HG02870 (cell line): ENCODE data around the gene MCOLN1.
"Not testable (repeated sequence)": the region's sequence is repeated elsewhere in the genome, so short reads cannot be mapped to it uniquely, and the experiment has no call there.

Experiments used
- ATAC-seq: cut with Tn5 transposase; IDR thresholded peaks from one replicate; pipeline ENCODE4 v1.9.1; 2021; ENCODE audit warnings: mild to moderate bottlenecking, moderate library complexity; ENCODE audit not compliant: unreplicated experiment

MCOLN1 gene

DNA sequence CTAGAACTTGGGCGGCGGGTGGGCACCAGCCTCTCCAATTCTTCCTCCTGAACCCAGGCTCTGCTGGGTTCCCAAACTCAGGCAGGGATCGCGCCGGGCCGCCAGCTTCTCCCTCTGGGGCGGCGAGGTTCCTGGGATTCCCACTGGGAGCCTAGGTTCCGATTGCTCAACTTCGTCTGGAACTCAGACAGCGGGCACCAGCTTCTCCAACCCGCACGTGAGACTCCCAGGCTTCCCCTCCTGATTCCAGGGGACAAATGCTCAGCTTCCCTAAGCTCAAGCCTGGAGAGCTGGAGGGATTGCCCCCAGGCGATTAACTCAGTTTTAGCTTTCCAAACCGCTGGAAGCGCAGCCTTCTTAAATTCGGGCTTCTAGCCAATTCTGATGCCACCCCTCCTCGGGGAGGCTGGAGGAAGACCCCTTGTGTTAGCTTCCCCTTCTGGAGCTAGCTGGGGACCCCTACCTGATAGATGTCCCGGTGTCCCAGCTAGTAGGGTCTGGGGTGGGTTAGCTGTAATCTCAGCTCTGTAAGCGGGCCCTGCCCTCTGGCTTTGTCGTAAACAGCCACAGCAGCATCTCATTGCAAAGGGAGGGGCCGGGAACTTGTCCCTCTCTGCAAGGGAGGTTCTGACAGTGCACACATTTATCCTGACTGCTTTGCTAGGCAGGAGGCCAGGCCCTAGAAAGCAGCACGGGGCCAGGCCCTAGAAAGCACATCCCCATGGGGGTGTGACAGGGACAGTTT, 671 bp downstream of the MCOLN1 start:
- ATAC-seq, result no peak

DNA sequence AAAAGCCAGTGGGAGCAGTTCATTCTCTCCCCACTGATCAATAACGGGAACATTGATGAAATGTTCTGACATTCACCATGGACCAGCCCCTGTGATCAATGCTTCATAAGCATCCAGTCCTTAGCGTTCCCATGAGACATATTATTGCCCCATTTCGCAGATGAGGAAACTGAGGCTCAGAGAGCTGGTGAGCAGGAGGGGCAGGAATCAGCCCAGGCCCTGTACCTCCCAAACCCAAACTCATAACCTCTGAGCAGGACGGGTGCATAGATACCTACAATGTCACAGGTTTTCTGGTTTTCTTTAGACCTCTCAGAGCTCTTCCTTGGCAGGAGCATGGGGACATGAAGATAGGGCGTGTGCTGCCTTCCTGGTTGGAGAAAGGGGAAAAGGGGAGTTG, 2.1 kb downstream of the MCOLN1 start:
- ATAC-seq, result no peak

DNA sequence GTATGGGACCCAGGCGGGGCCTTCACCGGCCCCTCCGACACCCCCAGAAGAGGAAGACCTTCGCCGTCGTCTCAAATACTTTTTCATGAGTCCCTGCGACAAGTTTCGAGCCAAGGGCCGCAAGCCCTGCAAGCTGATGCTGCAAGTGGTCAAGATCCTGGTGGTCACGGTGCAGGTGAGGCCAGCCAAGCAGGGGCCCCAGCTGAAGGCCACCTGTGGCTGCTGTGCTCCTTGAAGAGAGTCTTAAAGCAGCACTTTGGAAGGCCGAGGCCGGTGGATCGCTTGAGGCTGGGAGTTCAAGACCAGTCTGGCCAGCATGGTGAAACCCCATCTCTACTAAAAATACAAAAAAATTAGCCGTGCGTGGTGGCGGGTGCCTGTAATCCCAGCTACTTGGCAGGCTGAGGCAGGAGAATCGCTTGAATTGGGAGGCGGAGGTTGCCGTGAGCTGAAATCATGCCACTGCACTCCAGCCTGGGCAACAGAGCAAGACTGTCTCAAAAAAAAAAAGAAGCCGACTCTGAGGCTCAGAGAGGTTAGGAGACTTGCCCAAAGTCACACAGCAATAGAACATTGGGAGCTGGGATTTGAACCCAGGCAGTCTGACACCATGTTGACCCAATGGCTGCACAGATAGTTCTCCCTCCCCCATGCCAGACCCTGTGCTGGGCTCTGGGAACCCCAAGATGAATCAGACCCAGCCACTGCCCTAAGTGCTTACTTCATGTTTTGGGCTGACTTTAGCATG, 2.7 kb downstream of the MCOLN1 start:
- no peak for ATAC-seq

- ATAC-seq, result no peak
Observed at GRCh38 chr19:7526059-7526929, 3.9 kb downstream of the MCOLN1 start.

DNA sequence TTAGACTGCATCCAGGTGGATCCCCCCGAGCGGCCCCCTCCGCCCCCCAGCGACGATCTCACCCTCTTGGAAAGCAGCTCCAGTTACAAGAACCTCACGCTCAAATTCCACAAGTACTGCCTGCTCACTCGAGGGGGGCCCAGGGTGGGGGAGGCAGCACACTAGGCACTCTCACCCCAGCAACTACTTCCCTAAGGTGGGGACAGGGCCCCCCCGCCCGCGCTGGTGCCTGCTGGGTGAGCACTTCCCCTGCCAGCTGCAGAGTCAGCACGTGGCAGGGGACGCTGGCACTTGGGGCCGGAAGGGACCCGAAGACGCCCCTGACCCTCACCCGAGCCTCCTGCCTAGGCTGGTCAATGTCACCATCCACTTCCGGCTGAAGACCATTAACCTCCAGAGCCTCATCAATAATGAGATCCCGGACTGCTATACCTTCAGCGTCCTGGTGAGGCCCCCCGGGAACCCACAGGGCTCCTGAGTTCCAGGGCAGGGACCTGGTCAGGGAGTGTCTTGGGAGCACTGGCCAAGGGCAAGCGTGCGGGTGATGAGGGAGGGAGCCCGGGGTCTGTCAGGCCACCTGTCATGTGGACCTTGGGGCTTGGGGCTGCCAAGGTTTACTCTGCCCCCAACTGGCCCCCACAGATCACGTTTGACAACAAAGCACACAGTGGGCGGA, 5.2 kb downstream of the MCOLN1 start:
- no peak for ATAC-seq

GRCh38 chr19:7528192-7528519, 5.7 kb downstream of the MCOLN1 start:
- ATAC-seq, result no peak

- no peak for ATAC-seq
Observed at GRCh38 chr19:7528522-7529245, 6.3 kb downstream of the MCOLN1 start.

- no peak for ATAC-seq
Observed at GRCh38 chr19:7529246-7529600, 6.8 kb downstream of the MCOLN1 start.

DNA sequence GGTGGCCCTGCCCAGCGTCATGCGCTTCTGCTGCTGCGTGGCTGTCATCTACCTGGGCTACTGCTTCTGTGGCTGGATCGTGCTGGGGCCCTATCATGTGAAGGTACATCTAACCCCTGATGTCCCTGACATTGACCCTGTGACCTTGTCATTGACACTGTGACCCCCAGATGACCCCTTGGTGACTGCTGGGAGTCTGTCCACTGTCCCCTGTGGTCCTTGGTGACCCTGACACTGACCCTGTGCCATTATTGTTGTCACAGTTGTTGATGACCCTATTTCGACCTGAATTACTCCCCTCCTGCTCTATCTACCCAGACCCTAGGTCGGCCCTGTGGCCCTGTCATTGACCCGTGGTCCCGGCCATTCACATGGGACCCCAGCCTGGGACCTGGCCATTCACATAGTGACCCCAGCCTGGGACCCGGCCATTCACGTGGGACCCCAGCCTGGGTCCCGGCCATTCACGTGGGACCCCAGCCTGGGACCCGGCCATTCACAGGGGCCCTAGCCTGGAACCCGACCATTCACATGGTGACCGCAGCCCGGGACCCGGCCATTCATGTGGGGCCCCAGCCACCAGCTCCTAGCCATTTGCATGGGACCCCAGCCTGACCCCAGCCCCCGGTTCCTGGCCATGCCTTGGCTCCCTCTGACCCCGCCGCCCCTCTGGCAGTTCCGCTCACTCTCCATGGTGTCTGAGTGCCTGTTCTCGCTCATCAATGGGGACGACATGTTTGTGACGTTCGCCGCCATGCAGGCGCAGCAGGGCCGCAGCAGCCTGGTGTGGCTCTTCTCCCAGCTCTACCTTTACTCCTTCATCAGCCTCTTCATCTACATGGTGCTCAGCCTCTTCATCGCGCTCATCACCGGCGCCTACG, 7.4 kb downstream of the MCOLN1 start:
- no peak for ATAC-seq

DNA sequence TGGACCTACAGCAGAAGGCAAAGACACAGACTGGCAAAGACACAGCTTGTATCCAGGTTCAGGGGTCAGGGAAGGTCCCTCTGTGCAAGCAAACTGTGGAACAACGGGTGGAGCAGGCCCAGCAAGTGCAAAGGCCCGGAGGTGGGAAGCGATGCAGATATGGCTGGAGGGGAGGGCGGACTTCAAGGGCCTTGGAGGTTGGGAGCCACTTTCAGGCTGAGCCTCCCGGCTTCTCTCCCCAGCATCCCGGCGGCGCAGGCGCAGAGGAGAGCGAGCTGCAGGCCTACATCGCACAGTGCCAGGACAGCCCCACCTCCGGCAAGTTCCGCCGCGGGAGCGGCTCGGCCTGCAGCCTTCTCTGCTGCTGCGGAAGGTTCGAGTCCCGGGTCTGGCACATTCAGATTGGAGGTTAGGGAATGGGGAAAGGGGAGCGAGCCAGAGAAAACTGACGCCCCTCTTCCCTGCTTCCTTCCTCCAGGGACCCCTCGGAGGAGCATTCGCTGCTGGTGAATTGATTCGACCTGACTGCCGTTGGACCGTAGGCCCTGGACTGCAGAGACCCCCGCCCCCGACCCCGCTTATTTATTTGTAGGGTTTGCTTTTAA, 11.0 kb downstream of the MCOLN1 start:
- ATAC-seq, result no peak

DNA sequence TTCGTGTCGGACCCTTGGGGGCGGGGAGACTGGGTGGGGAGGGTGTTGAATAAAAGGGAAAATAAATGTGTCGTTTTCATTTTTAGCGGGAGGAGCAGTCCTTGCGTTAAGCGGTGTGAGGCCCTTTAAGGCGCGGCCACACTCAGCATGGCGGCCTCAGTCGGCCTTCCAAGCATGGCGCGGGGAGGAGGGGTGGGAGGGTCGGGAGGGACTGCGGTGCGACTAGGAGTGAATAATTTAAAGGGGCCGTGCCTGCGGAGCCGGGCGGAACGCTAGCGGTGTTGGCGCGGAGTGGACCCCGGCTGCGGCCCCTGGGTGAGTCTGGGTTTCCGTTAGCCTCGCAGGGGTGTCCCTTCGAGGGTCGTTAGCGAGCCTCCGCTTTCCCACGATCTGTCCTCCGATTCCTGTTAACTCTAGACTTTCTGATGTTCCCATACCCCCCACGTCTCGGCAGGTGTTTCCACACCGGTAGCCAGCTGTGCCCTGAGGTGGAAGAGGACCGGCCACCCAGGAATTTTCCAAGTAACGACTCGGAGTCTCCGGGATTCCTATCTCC, 11.6 kb downstream of the MCOLN1 start:
- no peak for ATAC-seq

DNA sequence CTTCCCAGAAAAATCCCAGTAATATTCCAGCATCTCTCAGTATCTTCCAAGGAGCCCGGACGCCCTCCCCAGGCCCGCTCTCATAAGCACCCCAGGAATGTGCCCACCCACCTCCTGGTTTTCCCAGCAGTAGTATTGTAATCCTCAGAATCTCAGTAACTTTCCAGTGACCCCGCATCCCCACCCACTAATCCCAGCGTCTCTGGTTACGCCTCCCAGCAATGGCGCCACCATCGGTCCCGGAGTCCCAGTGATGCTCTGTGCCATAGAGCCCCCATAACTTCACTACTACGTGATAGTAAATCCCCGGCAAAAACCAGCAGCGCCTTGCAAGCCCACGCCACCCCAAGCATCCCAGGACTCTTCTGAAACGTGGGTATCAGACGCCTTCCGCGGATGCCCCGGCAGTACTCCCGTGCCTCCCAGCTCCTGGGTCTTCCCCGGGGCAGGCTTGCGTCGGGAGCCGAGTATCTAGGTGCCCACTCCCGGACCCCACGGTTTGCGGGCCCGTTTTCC, 12.2 kb downstream of the MCOLN1 start:
- ATAC-seq, result no peak

GRCh38 chr19:7535047-7535997, 12.9 kb downstream of the MCOLN1 start, which contains the start of gene PNPLA6:
Gene PNPLA6 (plus strand): TSS chr19:7535717. CDS start chr19:7535789, 72 bp downstream.
- ATAC-seq, result peak; percentile 61

- ATAC-seq, result no peak
Observed at GRCh38 chr19:7535998-7536695, 13.7 kb downstream of the MCOLN1 start.

- ATAC-seq, result not testable (repeated sequence)
Observed at GRCh38 chr19:7538990-7539389, 16.6 kb downstream of the MCOLN1 start.

DNA sequence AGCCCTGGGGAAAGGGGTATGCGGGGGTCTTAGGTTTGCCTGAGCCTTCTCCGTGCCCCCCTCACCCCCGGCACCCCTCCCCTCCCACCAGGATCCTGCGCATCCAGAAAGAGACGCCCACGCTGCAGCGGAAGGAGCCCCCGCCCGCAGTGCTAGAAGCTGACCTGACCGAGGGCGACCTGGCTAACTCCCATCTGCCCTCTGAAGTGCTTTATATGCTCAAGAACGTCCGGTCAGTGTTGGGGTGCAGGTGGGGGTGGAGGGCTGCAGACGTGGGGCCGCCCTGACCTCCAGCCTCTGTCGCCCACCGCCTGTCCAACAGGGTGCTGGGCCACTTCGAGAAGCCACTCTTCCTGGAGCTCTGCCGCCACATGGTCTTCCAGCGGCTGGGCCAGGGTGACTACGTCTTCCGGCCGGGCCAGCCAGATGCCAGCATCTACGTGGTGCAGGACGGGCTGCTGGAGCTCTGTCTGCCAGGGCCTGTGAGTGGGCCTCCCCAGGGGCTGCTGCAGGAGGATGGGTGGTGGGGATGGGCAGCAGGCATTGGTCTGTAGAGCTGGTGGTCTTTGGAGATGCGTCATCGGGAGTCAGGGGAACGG, 17.5 kb downstream of the MCOLN1 start:
- no peak for ATAC-seq
